Endothelial cell (in vitro differentiated cells): ENCODE results near the gene PDLIM7. TPM values are rescaled to one million over a fixed set of nuclear protein-coding genes. Genes with fewer than 3 reads are reported as not detected.

Experiments used
- DNase-seq: peaks from one replicate; pipeline ENCODE4 v3.0.0; 2021; ENCODE audit warnings: low spot score
- H3K27ac Mint-ChIP-seq: one replicate; pipeline ENCODE4 v1.8.0; 2021; ENCODE audit warnings: mixed read lengths, inconsistent platforms; ENCODE audit not compliant: unreplicated experiment
- H3K27me3 Mint-ChIP-seq: one replicate; pipeline ENCODE4 v1.8.0; 2021; ENCODE audit warnings: mild to moderate bottlenecking, moderate library complexity, mixed read lengths, inconsistent platforms; ENCODE audit not compliant: unreplicated experiment
- H3K36me3 Mint-ChIP-seq: one replicate; pipeline ENCODE4 v1.8.0; 2021; ENCODE audit warnings: mild to moderate bottlenecking, low read depth, mixed read lengths, inconsistent platforms; ENCODE audit not compliant: unreplicated experiment
- H3K4me1 Mint-ChIP-seq: one replicate; pipeline ENCODE4 v1.8.0; 2021; ENCODE audit warnings: mild to moderate bottlenecking, mixed read lengths, inconsistent platforms; ENCODE audit not compliant: unreplicated experiment
- H3K4me3 Mint-ChIP-seq: one replicate; pipeline ENCODE4 v1.8.0; 2021; ENCODE audit warnings: mild to moderate bottlenecking, mixed read lengths, inconsistent platforms; ENCODE audit not compliant: unreplicated experiment
- H3K9me3 Mint-ChIP-seq: one replicate; pipeline ENCODE4 v1.8.0; 2021; ENCODE audit warnings: mixed read lengths, inconsistent platforms; ENCODE audit not compliant: unreplicated experiment
- total RNA-seq: library from RNA; stranded (reverse); fragmentation: NEBNext Ultra II Directional; extraction: Animal tissue kit (Norgen Biotek cat#: 25700); gene quantifications from one replicate; pipeline ENCODE4 v1.2.1, GENCODE V29; 2021; ENCODE audit not compliant: unreplicated experiment
- TF ChIP-seq, protein P1 (sequence below): fragments of 200-600 bp; sonication (generic); IDR thresholded peaks from one replicate; pipeline ENCODE4 v1.5.0; 2021; ENCODE audit warnings: antibody characterized with exemption; ENCODE audit not compliant: unreplicated experiment

PDLIM7 gene
- total RNA-seq, 1 donor from 2014 or later: 238 TPM

DNA sequence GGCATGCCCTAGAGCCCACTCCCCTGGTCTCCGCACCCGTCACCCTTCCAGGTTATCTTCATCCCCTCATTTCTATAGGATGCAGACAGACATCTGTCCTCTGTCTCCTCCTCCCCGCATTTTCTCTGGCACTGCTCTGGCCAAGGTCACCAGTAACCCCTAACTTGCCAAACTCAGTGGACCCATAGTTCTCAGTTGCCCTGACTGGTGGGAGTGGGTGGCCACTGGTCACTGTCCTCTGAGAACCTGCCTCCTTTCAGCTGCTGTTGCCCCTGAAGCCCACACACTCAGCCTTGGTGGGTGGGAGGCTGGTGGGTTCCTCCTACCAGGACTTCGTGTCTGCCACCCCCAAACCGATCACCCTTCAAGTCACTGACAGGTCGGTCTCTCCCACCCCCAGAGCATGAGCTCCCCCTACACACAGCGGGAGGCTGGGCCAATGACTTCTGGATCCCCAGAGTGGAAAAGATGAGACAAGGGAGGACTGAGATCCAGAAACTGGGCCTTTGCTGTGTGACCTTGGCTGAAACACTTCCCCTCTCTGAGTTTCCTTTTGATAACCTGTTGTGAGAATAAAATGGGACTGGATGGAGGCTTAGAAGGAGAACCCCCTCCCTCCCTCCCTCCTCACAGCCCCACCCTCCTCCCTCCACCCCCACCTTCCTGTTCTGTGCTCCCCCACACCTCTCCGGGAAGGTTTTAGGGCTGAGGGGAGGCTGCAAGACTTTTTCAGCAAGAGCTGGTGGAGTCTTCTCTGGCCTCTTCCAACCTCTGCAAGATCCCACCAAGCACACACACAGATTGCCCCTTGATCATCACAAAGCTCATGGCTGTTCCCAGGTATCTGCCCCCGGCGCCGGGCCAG is 21.6 kb downstream of the PDLIM7 start:
- Mint-ChIP-seq H3K27ac (peak overlapping the region; percentile 53), H3K4me1 (peaks cover 35% of the 10 kb centered on the region), H3K36me3 (peaks cover 19% of the 10 kb centered on the region), H3K27me3 (peaks cover 32% of the 10 kb centered on the region), H3K9me3 (no peaks in the 10 kb centered on the region), H3K4me3 (peak overlapping the region; percentile 82)
- TF ChIP-seq, protein P1, sequence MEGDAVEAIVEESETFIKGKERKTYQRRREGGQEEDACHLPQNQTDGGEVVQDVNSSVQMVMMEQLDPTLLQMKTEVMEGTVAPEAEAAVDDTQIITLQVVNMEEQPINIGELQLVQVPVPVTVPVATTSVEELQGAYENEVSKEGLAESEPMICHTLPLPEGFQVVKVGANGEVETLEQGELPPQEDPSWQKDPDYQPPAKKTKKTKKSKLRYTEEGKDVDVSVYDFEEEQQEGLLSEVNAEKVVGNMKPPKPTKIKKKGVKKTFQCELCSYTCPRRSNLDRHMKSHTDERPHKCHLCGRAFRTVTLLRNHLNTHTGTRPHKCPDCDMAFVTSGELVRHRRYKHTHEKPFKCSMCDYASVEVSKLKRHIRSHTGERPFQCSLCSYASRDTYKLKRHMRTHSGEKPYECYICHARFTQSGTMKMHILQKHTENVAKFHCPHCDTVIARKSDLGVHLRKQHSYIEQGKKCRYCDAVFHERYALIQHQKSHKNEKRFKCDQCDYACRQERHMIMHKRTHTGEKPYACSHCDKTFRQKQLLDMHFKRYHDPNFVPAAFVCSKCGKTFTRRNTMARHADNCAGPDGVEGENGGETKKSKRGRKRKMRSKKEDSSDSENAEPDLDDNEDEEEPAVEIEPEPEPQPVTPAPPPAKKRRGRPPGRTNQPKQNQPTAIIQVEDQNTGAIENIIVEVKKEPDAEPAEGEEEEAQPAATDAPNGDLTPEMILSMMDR: no peak
- DNase-seq: no peak

GRCh38 chr5:177474846-177475562 is 22.4 kb downstream of the PDLIM7 start:
- peak overlapping the region; percentile 92 for H3K4me3 Mint-ChIP-seq
- DNase-seq: no peak
- H3K27ac Mint-ChIP-seq: peak overlapping the region; percentile 53
- peaks cover 24% of the 10 kb centered on the region for H3K36me3 Mint-ChIP-seq
- no peaks in the 10 kb centered on the region for H3K9me3 Mint-ChIP-seq
- TF ChIP-seq, protein P1: no peak
- H3K4me1 Mint-ChIP-seq: peaks cover 41% of the 10 kb centered on the region
- peaks cover 36% of the 10 kb centered on the region for H3K27me3 Mint-ChIP-seq

GRCh38 chr5:177474002-177474476 is 23.4 kb downstream of the PDLIM7 start:
- no peak for DNase-seq
- TF ChIP-seq, protein P1: no peak
- Mint-ChIP-seq H3K27ac (peak overlapping the region; percentile 84), H3K27me3 (peaks cover 30% of the 10 kb centered on the region), H3K4me1 (peaks cover 40% of the 10 kb centered on the region), H3K36me3 (peaks cover 18% of the 10 kb centered on the region), H3K4me3 (peak overlapping the region; percentile 92), H3K9me3 (no peaks in the 10 kb centered on the region)

DNA sequence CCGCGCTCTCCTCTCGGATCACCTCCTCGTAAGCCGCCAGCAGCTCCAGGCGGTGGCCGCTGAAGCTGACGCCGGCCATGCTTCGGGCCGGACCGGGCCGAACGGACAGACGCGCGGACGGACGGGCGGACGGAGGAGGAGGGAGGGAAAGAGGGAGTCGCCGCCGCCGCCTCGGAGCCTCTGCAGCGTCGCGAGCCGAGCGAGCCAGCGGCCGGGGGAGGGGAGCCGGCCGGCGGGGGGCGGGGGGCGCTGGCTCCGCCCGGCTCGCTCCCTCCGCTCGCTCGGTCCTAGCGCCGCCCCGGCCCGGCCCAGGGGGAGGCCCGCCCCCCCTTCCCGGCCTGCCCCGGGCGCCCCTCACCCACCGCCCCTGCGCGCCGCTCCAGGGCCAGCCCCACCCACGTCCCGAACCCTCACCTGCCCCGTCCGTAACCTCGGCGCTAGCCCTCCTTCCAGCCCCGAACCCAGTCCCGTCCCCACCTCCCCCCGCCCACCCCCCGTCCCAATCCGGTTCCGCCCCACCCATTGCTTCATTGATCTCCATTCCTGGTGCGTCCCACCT is 23.9 kb downstream of the PDLIM7 start, which contains the start of gene DBN1:
TSS of gene DBN1 (minus strand) at position 192 of the 559 bp plus-strand sequence. CDS start at position 79, 113 bp downstream.
- peaks cover 29% of the 10 kb centered on the region for H3K27me3 Mint-ChIP-seq
- H3K9me3 Mint-ChIP-seq: no peaks in the 10 kb centered on the region
- peaks cover 20% of the 10 kb centered on the region for H3K36me3 Mint-ChIP-seq
- peak within 1 kb of the TSS; percentile 92 for H3K4me3 Mint-ChIP-seq
- TF ChIP-seq, protein P1: no peak
- peak; percentile 62 for DNase-seq
- H3K27ac Mint-ChIP-seq: peak within 1 kb of the TSS; percentile 84
- peaks cover 38% of the 10 kb centered on the region for H3K4me1 Mint-ChIP-seq
